HG02938 (cell line): Measurements from ENCODE around the gene STX7.

Experiments
- ATAC-seq: cut with Tn5 transposase; IDR thresholded peaks from one replicate; pipeline ENCODE4 v1.9.1; 2021; ENCODE audit warnings: mild to moderate bottlenecking, moderate library complexity; ENCODE audit not compliant: unreplicated experiment

STX7 gene

DNA sequence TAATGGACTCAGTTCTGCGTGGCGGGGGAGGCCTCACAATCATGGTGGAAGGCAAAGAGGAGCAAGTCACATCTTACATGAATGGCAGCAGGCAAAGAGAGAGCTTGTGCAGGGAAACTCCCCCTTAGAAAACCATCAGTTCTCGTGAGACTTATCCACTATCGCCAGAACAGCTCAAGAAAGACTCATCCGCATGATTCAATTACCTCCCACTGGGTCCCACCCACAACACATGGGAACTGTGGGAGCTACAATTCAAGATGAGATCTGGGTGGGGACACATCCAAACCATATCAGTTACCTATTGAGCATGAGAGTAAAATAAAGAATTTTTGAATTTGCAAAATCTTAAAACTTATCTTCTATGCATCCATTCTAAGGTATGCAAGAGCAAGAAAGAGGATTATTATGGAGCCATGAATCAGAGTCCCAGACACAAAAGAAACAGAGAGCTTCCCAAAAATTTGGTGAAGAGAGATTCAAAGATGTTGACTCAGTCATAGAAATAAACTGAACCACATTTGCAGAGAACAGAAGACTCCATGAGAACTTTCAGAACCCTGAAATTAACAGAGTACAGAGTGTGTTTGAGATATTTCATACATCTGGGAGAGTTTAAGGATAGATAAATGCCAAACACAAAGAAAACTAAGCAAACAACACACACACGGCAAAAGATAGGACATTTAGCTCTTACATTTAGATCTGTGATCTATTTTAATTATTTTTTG lies 94.5 kb downstream of the STX7 start:
- ATAC-seq: no peak

DNA sequence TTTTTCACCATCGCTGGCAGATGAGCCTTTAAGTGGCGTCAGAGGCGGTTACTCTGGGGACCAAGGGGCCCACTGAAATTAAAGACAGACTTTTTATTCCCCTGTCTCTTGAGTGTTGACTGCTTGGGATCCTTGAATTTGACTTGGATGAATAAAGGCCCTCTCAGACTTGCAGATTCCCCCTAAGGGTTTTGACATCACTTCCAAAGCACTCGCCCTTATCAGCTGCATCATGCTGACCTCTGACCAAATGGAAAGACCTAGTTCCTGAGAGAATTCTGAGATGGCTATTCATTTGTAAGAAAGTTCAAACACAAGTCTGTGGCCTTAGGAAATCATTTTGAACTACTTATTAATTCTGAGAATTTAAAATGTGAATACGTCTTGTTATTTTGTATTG lies 98.2 kb downstream of the STX7 start:
- no peak for ATAC-seq

DNA sequence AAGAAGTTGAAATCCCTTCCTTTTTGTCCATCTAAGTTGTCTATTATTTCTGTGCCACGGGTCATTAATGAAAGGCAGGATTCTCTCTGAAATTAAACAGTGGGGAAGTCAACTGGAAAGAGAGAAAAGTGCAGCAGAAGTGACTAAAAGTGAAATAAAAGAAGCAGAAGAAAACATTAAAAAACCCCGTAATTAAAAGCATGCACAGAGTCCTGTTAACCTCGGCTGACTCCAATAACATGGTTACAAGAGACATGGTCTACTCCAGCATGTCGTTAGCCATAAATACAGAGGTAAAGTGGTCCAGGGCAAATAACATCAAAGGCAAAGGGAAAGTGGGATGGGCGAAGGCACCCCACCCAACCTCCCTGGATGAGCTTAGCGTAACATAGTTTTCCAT lies 98.6 kb downstream of the STX7 start:
- no peak for ATAC-seq

DNA sequence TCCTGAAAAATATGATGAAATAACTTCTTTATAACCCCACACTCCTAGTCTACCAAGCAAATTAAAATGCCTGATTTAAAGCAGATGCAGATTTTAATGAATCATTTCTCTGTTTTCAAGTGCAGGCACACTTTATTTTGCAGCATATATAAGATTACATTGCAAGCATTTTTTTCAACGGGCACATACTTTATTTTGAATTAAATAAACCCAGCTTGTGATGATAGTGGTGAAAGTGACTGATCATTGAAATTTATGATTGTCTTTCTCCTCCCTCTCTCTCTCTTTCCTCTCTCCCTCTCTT lies 99.5 kb downstream of the STX7 start:
- no peak for ATAC-seq

DNA sequence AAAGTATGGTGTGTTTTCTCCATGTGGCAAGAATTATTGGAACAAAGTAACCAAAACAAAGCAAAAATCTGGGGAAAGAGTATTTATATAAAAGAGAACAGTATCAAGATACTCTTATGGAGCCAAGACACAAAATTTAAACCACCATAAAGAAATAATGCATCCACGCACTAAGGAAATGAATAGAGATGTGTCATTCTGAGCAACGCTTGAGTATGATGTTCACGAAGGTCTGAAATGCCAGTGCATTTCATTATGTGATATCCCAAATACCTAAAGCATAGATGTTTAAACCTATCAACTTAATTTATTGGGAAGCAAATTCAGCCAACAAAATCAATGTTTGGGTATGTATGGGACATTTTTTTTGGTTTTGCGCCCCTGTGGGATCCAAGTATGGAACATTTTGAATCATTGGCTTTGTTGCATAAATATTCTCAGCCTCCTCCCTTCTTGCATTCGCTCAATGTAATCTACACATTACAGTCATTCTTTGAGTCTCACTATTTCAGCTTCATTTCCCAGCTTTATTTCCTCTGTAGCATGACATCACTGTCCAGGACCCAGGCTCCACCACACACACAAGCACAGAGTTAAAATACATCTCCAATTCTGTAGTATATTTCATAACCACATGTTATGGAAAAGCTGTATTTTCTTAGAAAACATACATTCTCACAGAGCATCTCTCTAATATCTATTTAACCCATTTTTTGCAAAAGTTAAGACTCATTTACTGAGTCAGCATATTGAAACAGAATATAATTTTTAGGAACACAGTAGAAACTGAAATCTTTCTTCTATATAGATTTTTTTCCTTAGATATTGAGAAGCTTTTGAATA lies 100.0 kb downstream of the STX7 start:
- ATAC-seq: no peak

DNA sequence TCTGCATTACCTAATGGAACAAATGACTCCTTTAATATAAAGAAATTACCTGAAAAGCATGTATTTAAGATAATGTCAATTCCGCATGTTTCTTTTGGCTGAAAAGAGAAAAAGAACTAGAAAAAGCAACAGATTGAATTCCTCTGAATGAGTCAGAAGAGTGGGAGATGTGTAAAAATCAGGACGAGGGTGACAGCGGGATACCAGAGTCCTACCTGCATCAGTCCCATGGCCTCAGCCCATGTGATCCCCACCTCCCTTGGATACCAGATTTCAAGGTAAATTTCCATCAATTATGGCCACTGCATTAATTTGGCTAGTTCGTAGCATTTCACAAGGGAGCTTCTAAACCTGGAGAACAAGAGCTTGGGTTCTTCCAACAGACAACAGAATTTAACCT lies 101.6 kb downstream of the STX7 start:
- ATAC-seq: no peak

DNA sequence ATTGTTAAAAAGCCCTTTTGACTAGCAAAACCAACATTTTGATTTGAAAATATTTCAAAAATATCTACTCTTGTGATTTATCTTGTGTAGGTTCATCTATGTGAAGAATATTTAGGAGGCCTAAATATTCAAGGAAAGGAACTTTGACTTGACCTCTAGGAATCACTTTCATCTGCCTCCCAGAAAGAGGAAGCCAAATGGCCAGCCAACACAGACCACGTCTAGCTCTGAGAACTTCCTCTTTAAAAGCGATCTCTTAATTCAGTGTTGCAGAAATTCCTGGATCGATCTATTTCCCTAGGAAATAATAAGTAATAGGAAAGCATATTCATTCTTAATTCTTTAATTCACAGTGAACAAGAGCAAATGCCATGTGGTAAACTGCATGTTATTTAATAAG lies 102.1 kb downstream of the STX7 start:
- ATAC-seq: no peak

DNA sequence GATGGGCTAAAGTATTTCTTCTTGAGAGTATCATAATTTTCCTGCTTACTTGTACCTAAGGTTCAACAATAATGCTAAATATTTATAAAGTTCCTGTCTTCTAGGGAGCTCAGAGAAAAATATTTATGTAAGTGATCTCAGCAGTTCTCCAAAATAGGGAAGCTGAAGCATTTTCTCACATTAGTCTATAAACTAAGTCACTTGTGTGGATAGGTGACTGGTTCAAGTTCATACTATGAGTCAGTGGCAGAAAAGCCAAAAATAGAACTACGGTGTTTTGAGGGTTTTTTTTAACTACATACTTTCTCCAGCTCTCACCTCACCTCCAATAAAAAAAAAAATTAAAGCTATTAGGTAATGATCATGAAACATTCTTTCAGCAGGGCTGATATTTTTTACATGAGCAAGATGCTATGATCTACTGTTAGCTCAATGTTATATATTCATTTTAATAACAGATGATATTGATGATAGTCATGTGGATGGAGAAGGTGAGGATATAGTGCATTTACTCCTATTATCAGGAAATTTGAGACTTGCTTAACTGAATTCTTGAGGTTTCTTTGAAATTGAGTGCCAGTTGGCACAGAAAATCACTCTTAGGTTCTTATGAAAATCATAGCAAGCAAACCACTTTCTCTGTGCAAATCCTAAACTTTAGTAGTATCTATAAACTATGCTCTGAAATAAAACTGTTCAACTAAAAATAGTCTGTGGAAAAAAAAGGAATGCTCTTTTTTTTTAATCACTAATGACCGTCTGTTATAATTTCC lies 107.6 kb downstream of the STX7 start:
- ATAC-seq: peak; percentile 74

DNA sequence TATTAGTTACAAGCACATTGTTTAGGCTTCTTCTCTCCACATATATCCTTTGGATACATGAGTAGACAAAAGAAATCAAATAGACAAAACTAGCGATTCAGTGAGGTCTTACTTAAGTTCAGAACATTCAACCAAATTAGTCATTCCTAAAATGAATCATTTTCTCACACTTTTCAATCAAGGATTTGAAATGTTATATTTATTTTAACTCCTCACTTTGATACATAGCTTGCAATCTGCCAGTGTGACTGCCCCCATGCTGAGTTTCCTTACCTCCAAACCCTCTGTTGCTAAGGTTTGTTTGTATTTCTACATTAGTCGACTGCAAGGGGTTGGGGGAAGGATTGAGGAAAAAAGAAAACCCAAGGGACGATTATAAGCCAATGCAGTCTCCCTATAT lies 108.2 kb downstream of the STX7 start:
- no peak for ATAC-seq

DNA sequence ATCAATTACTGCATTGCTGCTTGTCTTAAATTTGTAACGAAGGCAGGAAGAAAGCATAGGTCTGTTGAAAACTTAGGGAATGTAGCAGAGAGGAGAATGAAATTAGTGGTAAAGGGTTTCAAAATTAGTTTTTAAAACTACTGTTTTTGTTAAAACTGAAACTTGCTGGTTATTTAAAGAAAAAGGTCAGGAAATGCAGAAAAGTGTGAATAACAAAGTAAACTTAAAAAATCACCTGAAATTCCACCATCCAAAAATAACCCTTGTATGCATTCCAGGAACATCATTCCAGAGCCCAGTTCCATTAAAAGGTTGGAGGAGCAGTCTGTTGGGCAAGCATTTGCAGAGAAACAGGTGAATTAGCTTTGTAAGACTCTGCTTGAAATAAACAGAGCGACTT lies 108.6 kb downstream of the STX7 start:
- ATAC-seq: no peak

DNA sequence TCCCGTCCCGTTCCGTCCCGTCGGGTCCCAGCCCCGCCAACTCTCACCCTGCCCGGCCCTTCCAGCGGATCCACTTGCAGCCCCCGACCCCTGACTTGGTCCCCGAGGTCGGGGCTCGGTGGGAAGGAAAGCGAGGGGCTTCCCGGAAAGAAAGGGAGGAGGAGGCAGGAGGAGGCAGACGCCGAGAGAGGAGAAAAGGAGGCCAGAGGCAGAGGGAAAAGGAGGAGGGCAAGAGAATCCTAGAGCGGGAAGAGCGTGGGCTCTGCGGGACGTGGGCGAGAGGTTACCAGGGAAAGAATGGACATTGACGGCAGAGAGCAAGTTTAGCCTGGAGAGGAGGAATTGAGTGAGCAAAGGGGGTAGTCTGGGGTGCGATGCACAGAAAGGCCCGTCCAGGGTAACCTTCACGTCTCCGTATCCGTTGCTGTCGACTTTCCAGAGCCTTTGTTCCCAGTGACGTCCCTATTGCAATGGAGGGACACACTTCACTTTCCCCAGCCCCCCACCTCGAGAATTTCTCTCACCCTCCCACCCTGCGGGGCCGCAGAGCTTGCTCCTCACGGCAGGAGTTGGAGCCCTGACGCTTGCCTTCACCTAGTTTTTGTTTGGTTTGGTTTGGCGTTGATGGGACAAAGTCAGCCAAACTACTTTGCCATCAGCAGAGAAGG lies 111.2 kb downstream of the STX7 start:
- ATAC-seq: no peak

DNA sequence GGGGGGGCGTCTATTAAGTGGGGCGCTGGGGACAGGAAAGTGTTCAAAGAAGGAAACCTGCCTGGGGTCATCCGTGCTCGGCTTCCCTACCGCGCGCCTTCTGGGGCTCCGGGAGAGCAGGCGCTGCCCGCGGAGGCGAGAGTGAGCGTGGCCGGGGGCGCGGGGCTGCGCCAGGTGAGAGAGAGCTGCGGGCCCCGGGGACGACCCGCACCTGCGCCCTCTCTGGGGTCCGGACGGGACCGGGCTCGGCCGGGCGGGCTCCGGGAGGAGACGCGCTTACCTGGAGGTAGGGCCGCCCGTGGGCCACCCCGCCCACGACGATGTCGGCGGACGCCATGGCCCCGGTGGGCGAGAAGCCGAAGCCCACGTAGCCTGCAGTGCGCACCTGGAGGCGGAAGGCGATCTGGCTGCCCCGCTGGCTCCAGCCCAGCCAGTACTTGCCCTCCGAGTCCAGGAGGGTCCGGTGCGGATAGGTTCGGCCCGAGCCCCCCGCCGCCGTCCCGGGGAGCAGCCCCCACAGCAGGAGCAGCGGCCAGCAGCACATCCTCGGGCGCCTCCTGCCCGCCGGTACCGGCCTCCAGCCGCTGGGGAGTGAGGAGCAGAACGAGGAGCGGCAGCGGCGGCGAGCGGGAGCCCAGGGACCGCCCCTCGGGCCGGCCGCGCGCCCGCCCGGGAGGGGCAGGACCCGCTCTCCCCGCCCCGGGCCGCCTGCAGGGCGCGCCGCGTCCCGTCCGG lies 111.9 kb downstream of the STX7 start, which contains the start of gene MOXD1:
Gene MOXD1 (minus strand): TSS at position 593 of the 735 bp plus-strand sequence. CDS start 49 bp downstream, at position 544.
- ATAC-seq: peak; percentile 39

DNA sequence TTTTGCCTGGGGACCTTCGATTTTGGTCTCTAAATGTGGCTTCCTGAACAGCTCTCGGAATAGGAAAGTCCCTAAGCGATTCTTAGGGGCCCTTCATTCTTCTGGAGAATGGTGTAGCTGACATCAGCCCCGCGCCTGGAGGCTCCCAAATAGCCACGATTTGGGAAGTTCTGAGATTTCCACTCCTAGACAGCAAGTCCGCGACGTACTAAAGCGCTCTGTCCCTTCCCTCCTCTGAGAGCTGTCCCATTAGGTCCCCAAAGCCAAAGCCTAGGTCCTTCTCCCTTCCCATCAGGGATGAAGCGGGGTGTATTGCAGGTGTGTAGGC lies 112.4 kb downstream of the STX7 start:
- no peak for ATAC-seq

DNA sequence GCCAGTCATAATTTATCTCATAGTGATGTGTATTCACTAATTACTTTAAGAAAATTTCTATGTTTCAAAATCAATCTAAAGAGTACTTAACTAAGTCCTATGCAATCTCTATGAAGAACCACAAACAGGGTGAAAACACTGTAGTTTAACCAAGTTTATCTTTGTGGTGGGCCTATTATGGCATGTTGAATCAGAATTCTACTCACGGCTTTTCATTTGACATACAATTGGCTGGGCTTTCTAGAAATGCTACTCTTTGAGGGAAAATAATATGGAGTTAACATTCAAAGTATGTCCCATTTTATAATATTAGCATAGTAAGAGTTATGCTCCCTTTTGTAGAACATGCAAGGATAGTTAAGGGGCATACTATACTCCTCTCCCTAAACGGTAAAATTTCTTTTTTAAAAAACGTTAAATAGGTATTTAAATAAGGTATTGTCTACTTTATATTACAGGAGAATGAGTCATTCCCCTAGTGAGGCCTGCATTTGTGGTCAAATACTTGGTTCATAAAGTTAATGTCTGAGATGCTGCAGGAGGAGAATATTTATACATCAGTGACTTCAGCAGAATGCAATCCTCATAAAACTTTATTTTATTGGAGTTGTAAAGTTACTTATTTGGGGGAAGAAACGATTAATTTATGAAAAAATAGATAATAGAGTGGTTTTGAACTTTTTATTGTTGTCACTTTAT lies 113.4 kb downstream of the STX7 start:
- no peak for ATAC-seq
